Suppressor macrophage treated with lipopolysaccharide for 4 hours (primary cell): ENCODE data around the gene EXOSC7.
"Not testable (repeated sequence)": the region's sequence is repeated elsewhere in the genome, so short reads cannot be mapped to it uniquely, and the experiment has no call there.

Source experiments
- DNase-seq: peaks from one replicate; pipeline ENCODE4 v3.0.0-alpha.2; 2020

Gene EXOSC7

DNA sequence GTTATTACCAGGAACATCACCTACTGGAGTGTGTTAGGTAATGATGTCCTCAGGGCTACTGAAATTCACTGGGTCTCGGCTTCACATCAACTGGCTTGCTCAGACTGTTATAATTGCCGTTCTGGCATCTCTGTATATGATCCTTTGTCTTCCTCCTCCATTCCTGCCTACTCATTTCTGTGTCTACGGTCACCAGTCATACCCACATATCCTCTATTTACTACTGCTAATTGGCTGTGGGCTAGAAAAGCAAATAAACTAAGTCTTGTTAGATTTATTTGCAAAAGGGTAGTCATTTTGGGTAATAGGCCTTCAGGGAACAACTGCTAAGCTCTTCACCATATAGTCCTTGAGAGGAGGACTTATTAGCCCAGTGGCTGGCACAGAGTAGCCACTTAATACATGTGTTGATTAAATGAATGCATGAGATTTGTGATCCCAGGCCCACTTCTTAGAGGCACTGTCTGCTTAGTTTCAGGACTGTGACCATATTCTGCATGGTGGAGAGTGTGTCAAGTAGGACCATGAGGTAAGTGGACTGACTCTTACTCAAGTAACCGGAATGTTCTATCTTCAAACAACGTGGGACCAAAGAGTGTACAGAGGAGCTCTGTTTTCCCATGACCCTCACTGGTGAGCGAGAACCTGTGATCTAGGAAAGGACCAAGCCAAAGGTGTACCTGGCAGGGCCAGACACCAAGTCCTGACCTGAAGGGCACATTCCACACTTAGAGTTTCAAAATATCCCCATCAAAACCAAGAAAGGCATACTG, 13.2 kb upstream of the EXOSC7 start:
- no peak for DNase-seq

- no peak for DNase-seq
Observed at GRCh38 chr3:44963571-44964325, 12.3 kb upstream of the EXOSC7 start.

DNA sequence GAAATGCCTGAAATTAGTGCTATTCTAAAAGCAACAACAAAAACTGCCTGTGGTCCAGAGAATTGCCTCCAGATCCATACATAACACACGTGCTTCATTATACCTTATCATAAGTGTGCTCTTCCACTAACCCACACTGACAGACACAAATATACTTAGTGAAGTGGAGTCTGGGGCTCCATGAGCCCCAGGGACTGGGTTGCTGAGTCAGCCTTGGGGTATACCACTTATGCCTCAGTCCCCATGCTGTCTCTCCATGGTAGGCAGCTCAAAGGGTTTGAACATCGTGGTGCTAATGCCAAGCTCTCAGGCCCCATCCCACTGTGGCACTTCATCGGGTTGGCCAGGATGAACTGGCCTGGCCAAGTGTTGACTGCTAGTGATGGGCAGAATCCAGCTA, 10.9 kb upstream of the EXOSC7 start:
- DNase-seq, result no peak

DNA sequence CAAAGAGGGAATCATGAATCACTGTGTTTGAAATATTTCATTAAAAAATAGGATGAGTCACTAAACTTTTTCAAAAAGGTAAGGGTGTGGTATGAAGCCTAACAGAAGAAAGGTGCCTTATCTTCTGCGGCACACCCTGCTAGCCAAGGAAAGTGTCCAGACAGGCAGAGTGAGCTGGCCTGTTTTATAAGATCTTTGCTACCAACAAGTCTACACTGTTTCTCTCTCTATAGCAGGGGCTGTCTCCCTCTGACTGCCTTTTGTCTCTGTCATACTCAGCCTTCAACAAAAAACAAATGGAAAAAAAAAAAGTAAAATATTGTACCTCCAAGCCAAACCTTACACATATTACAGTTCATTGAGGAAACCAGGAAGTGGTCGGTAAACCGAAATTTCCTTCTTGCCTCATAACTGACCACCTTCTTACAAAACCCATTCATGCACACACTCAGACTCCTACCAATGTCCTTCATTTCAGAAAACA, 9.2 kb upstream of the EXOSC7 start:
- DNase-seq, result peak; percentile 39

DNA sequence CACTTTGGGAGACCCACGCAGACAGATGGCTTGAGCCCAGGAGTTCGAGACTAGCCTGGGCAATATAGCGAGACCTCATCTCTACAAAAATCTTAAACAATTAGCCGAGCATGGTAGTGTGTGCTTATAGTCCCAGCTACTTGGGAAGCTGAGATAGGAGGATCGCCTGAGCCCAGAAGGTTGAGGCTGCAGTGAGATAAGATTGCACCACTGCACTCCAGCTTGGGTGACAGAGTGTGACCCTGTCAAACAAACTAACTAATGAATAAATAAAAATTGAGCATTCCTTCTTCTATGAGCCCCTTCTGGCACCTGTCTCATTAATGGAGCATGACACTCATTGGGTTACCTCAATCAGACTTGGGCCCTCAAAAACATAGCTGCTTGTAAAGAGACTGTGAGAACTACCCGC, 7.6 kb upstream of the EXOSC7 start:
- DNase-seq, result no peak

GRCh38 chr3:44969154-44969827, 6.8 kb upstream of the EXOSC7 start:
- DNase-seq, result peak; percentile 13

- no peak for DNase-seq
Observed at GRCh38 chr3:44969828-44970179, 6.2 kb upstream of the EXOSC7 start.

GRCh38 chr3:44970926-44971490, 5.0 kb upstream of the EXOSC7 start:
- DNase-seq, result no peak

GRCh38 chr3:44974416-44974815, 1.6 kb upstream of the EXOSC7 start:
- no peak for DNase-seq

GRCh38 chr3:44981220-44981619, 5.2 kb downstream of the EXOSC7 start:
- no peak for DNase-seq

DNA sequence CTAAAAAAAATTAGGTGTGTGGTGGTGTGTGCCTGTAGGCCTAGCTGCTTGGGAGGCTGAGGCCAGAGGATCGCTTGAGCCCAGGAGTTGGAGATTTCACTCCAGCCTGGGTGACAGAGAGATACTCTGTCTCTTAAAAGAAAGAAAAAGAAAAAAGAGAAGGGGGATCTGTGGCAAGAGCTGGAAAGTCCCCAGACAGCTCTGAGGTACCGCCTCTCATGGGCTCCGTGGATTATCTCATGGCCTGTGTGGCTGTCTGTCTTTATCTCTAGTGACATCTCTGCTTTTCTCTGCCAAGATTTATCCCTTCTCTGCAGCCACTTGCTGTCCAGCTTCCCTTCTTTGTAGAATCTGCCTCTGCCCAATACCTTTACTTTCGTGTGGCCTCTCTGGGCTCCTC, 5.7 kb downstream of the EXOSC7 start:
- peak; percentile 26 for DNase-seq

DNA sequence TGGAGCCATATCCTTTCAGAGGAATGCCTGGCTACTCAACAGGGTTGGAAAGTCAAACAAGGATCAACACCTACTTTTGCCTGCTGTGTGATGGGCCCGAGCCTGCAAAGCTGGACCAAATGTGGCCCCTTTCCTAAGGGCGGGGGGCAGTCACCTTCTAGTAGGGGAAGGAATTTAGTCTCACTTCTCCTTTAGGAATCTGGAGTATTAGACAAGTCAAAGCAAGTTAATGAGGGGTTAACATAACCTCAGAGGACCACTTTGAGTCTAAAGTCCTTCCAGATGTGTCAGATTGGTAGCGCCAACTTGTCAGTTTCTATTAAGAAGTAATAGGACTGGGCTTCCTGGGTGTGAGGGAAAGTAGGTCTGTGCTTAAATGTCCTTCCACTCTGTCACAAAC, 6.8 kb downstream of the EXOSC7 start:
- no peak for DNase-seq

DNA sequence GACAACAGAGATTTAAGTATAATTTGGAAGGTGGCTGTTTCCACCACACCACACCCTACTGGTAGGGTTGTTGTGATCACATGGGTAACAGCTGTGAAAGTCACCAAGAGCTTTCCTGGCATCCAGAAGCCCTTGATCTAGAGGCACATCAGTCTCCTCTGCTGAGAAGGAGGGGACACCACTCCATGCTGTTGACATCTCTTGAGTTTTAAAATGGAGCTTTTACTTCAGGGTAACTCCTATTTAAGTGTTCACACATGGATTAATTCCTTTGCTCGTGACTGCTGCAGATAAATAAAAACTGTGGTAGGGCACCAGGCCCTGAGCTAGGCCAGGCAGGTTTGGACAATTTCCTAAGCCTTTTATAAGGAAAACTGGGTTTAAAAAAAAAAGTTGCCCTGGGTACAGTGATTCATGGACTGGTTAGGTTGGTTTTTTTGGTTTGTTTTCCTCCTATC, 7.5 kb downstream of the EXOSC7 start:
- no peak for DNase-seq

- peak; percentile 16 for DNase-seq
Observed at GRCh38 chr3:44984335-44984734, 8.3 kb downstream of the EXOSC7 start.

DNA sequence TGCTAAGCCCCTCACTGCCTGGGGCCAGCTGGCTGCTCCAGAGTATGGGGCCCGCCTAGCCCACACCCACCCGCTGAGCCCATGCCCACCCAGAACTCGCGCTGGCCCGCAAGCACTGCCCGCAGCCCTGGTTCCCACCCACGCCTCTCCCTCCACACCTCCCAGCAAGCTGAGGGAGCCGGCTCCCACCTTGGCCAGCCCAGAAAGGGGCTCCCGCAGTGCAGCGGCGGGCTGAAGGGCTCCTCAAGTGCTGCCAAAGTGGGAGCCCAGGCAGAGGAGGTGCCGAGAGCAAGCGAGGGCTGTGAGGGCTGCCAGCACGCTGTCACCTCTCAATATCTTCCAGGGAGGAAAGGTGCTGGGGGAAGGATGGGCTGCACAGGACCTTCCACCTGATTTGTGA, 10.3 kb downstream of the EXOSC7 start:
- not testable (repeated sequence) for DNase-seq

DNA sequence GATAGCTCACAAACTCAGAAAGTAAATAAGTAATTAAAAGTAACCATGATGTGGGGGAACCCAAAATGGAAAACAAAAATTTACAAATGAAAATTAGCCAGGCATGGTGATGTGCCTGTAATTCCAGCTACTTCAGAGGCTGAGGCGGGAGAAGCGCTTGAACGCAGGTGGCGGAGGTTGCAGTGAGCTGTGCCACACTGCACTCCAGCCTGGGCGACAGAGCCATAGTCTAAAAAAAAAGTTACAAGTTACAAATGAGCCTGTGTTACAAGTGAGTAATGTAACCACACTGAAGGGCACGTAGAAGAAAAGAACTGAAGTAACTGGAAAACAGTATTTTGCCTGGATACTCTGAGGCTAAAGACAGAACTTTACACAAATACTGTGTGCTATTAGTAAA, 11.3 kb downstream of the EXOSC7 start:
- DNase-seq, result no peak

DNA sequence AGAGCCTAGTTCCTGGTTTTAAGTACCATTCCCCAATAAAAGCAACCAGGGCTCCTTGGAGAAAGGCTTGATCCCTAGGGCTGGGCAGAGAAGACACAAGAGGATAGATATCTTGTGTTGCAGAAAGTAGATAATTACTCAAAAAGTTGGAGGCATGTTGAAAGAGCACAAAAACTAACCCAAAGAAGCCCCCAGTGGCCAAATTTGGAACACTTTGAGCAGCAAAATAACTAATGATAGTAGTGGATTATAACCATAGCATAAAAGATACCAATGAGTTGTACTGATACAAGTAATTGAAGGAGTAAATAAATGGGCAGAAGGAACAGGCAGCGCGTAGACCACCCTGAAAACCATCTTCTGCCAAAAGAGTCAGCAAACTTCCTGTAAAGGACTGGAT, 12.0 kb downstream of the EXOSC7 start:
- peak; percentile 25 for DNase-seq

DNA sequence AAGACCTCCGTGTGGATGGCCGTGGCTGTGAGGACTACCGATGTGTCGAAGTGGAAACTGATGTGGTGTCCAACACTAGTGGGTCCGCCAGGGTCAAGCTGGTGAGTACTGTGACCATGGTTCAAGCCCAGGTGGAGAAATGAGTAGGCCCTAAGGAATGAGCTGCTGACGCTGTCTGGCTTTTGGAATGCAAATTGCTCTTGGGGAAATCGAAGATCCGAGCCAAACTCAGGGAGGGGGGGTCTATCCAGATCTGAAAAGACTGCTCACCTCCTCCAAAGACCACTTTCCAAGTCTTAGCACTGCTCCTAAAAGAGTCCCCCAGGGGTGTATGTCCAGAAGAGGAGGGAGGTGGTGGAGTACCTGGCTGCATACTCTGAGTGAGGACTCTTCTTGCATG, 13.1 kb downstream of the EXOSC7 start:
- no peak for DNase-seq

DNA sequence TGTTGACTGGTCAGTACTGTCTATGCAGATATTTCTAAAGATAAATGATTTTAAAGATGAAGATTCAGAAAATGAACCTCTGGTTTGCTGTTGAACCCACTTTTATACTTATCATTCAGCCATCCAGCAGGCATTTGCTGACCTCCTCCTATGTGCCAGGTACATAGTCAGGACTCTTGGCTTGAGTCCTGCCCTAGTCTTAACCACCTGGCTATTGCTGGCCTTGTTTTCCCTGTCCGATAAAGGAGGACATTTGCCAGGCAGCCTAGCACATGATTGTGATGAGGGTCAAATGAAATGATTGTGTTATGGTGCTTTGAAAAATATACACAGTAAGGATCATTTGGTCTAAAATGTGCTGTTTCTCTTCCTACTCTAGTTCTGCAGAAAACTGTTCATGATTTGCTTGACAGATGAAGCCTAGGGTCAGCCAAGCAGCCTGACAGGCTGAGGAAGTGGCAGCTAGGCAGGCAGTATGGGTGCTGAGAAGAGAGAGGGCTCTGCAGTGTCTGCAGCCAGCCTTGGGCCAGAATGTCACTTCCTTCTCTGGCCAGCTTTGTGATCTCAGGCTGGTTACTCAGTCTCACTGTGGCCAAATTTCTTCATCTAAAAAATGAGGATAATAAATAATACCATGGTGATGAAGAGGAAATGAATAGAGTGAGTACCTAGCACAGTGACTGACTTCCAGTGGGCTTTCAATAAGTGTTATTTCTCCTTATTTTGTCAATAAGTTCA, 13.8 kb downstream of the EXOSC7 start:
- peak; percentile 38 for DNase-seq

DNA sequence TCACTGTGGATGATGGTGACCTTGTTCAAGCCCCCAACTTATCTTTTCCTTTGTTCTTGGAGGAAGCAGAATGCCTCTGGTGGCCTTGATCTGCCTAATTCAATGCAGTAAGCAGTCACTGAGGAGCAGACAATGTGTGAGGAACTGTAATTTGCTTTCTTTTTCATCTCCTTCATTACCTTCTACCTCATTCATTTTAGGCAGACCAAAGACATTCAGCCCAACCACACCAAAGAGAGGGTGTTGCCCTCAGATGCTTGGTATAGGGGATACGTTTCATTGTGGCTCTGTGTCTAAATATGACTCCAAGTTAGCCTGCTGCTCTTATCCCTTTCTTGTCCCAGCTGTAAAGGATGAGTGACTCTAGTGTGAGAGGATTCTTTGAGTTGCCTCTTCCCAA, 15.3 kb downstream of the EXOSC7 start:
- no peak for DNase-seq

DNA sequence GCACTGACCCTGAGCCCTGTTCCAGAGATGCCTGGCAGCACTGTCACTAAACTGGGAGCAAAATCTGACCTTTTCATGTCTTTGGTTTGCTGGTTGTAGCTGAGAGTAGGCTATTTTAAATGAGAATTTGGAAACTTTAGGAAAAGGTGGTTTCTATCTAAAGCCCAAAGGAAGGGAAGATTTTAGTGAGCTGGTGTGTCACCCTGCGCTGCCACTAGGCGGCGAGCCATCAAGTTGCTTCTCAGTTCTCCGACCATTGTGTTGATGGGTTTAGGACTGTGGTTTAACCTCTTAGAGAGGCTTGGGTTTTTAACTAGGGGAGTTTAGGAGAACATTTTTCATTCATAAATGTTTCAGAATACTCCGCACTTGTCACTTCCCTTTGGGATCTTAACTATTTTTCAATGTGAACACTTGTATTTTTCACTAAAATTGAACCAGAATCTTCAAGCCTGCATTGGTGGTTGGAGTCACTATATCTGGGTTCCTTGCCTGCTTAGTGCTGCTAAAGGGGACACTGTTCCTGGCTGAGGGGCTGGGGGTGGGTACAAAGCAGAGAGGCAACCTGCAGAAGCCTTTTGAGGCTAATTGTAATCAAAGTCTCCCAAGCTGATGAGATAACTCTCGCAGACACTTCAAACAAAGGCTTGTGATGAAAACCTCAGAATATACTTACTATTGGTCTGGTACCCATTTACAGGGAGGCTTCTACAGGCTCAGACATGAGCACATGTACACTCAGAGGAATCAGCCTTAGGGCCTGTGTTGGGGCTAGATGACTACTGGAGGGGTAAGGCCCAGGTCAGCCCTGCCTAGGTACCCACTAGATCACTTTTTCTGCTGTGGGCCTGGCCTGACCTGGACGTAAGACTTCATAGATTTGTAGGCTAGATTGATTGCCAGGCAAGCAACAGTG, 16.8 kb downstream of the EXOSC7 start:
- DNase-seq, result peak; percentile 32
